Colon (tissue), 2 donors: ENCODE measurements around the gene OLIG2.

Experiments
- FAIRE-seq: peaks from 2 replicates; lab custom pipeline; 2012; peaks lifted over from hg19 to GRCh38; lab: Jason Lieb, UNC
- donor health status: control.
- donor health status: control.

The OLIG2 gene

DNA sequence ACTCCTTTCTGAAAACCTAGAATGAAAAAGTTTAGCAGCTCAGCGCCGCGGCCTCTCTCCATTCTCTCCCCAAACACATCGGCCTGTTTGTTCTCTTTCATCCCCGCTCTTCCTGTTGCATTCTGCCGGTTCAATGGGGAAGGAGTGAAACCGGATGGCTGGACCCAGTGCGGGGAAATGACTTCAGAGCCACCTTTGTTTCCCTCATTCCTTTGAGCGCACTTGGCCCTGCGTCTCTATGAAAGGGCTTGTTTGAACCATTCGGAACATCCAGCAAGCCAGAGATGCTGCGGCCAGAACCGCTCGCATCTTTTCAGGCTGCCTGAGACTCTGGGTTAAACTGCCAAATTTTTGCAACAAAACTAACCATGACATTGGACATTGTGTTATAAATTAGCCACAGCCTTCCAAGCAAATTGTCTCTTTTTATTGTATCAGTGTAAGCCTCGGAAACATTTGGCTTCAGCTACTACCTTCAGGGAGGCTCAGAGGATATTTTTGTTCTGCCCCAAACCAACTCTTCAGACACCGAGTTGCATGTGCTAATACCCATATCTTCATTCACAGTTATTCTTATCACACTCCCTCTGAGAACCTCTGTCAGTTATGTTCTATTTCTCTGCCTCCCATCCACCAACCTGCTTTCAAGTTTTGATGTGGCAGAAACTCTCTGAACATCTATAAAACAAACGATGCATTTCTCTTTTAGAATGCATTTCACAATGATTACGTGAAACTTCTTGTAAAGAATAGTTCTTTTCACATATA is 39.1 kb downstream of the OLIG2 start:
- no peak for FAIRE-seq

DNA sequence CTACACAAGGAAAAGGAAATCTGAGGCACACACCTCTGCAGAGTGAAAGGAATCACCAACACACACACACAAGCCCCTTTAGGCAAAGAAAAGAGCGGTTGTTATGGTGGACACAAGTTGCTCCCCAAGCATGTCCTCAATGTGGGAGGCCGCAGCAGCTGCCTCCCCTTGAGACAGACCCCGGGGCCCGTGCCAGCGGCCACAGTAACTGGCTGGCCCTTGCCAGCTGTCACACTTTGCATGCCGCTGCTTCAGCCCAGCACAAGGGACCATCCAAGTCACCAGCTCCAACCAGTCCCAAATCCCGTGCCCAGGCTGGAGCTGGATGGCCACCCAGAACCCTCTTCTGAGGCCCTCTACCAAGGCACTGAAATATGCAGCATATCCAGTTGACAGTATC is 41.3 kb downstream of the OLIG2 start:
- no peak for FAIRE-seq

GRCh38 chr21:33067457-33067856 is 41.7 kb downstream of the OLIG2 start:
- no peak for FAIRE-seq

DNA sequence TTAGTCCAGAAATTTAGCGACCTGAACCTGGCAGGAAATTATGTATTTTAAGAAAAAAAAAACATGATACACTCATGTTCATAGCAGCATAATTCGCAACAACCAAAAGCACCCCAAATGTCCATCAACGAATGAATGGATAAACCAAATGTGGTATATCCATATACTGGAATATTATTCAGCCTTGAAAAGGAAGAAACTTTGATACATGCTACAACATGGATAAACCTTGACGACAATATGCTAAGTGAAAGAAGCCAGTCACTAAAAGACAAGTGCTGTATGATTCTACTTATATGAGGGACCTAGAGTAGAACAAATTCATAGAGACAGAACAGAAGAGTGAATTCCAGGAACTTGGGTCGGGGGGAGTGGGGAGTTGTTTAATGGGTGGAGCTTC is 43.5 kb downstream of the OLIG2 start:
- FAIRE-seq = no peak

DNA sequence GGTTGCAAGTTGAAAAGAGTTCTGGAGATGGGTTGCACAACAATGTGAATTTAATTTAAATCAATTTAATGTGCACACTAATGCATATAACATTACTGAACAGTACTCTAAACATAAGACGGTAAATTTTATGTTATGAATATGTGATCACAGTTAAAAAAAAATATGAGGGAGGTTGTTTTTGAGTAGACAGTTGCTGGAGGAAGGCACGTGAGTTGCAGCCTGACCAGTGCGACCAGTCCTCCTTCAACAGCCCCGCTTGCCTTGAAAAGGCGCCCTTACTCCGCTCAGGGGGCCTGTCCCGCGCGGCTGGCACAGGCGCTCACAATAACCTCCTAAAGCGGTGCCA is 43.9 kb downstream of the OLIG2 start:
- no peak for FAIRE-seq

DNA sequence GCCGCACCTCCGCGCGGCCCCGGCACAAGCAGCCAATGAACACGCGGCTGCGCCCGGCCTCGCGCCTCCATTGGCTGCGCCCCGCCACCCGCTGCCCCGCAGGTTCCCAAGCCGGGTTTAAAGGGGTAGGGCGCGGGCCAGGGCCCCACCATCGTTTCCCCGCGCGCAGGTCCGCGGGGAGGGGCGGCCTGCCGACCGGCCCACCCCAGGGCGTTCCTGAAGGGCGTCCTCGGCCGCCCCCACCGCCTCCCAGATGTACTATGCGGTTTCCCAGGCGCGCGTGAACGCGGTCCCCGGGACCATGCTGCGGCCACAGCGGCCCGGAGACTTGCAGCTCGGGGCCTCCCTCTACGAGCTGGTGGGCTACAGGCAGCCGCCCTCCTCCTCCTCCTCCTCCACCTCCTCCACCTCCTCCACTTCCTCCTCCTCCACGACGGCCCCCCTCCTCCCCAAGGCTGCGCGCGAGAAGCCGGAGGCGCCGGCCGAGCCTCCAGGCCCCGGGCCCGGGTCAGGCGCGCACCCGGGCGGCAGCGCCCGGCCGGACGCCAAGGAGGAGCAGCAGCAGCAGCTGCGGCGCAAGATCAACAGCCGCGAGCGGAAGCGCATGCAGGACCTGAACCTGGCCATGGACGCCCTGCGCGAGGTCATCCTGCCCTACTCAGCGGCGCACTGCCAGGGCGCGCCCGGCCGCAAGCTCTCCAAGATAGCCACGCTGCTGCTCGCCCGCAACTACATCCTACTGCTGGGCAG is 44.4 kb downstream of the OLIG2 start, which contains the start of gene OLIG1:
Gene OLIG1 (plus strand): TSS at position 148 of the 750 bp plus-strand sequence. CDS start 106 bp downstream, at position 254.
- FAIRE-seq = no peak

DNA sequence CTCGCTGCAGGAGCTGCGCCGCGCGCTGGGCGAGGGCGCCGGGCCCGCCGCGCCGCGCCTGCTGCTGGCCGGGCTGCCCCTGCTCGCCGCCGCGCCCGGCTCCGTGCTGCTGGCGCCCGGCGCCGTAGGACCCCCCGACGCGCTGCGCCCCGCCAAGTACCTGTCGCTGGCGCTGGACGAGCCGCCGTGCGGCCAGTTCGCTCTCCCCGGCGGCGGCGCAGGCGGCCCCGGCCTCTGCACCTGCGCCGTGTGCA is 44.9 kb downstream of the OLIG2 start:
- no peak for FAIRE-seq

DNA sequence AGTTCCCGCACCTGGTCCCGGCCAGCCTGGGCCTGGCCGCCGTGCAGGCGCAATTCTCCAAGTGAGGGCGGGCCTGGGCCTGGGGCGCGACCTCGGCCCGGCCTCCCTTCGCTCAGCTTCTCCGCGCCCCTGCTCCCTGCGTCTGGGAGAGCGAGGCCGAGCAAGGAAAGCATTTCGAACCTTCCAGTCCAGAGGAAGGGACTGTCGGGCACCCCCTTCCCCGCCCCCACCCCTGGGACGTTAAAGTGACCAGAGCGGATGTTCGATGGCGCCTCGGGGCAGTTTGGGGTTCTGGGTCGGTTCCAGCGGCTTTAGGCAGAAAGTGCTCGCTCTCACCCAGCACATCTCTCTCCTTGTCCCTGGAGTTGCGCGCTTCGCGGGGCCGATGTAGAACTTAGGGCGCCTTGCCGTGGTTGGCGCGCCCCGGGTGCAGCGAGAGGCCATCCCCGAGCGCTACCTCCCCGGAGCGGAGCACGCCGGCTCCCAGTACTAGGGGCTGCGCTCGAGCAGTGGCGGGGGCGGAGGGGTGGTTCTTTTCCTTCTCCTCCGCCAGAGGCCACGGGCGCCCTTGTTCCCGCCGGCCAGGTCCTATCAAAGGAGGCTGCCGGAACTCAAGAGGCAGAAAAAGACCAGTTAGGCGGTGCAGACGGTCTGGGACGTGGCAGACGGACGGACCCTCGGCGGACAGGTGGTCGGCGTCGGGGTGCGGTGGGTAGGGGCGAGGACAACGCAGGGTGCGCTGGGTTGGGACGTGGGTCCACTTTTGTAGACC is 45.4 kb downstream of the OLIG2 start:
- FAIRE-seq = no peak

DNA sequence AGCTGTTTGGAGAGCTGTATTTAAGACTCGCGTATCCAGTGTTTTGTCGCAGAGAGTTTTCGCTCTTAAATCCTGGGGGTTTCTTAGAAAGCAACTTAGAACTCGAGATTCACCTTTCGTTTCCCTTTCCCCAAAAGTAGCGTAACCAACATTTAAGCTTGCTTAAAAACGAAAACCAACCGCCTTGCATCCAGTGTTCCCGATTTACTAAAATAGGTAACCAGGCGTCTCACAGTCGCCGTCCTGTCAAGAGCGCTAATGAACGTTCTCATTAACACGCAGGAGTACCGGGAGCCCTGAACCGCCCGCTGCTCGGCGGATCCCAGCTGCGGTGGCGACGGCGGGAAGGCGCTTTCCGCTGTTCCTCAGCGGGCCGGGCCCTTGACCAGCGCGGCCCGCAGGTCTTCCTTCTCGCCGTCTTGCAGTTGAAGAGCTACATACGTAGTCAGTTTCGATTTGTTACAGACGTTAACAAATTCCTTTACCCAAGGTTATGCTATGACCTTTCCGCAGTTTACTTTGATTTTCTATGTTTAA is 46.1 kb downstream of the OLIG2 start:
- FAIRE-seq = no peak

- FAIRE-seq = no peak
Measured at GRCh38 chr21:33073636-33074035, 47.9 kb downstream of the OLIG2 start.

DNA sequence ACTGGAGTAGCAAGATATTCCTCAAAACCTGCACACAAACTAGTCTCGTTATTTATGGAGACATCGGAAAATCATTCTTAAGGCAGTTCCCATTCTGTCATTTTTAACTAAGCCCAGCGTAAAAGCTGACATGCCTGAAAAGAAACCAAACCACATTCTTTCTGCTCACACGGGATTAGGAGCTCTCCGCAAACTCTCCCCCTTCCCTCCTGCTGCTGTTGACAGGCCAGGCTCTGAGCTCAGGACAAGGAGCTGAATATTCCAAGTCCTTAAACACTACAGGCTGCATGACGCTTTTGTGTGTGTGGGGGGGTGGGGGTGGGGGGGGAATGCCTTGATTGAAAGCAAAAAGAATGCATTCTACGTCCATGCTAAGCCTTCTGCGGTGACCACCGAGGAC is 49.4 kb downstream of the OLIG2 start:
- FAIRE-seq = no peak

DNA sequence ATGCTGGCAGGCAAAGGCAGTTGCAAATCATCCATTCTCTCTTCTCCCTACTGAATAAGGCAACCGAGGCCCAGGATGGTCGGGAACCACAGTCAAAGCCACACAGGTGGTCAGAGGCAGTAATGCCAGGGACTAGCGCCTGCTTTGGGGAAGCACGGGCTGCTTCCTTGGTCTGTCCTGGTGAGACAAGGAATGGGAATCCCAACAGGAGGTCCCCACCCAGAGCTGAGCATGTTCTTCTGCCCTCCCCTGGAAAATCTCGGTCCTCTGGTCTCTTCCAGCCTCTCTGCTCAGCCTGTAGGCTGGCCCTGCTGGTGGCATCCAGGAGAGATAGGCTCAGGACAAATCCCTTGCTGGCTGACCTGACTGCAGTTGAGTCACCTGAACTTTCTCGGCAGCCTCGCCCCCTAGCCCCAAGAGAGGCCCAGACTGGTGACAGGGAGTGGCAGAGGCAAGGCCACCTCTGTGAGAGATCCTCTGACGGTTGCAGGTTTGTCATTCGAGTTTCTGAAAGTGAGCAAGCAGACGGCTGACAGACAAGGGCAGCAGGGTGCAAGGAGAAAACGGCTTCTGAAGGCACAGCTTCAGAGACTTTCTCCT is 50.0 kb downstream of the OLIG2 start:
- FAIRE-seq = no peak

- no peak for FAIRE-seq
Measured at GRCh38 chr21:33076600-33077329, 51.0 kb downstream of the OLIG2 start.
